Esophagus (tissue), 2 donors: ENCODE data around the gene ITPRIP. TPM values are rescaled to one million over a fixed set of nuclear protein-coding genes. Genes with fewer than 3 reads are reported as not detected.

Experiments
- H3K27ac ChIP-seq, 2 donors: one replicate each; pipeline ENCODE4 v1.5.1; 2013; ENCODE audit warnings: low read depth in 2 of 2, mild to moderate bottlenecking in 2 of 2, inconsistent platforms in 1 of 2, low read length in 1 of 2, moderate library complexity in 1 of 2
- H3K27me3 ChIP-seq, 2 donors: one replicate each; pipeline ENCODE4 v1.6.1; 2013; ENCODE audit warnings: low read length in 2 of 2, control low read depth in 1 of 2, mild to moderate bottlenecking in 1 of 2; ENCODE audit not compliant: insufficient read depth in 2 of 2, control insufficient read depth in 1 of 2
- H3K36me3 ChIP-seq, 2 donors: one replicate each; pipeline ENCODE4 v1.6.1; 2013; ENCODE audit warnings: low read length in 1 of 2; ENCODE audit not compliant: control insufficient read depth in 2 of 2, insufficient read depth in 2 of 2
- H3K4me1 ChIP-seq, 2 donors: one replicate each; pipeline ENCODE4 v1.6.1; 2013; ENCODE audit warnings: low read length in 1 of 2; ENCODE audit not compliant: control insufficient read depth in 2 of 2, insufficient read depth in 2 of 2
- H3K4me3 ChIP-seq, 2 donors: one replicate each; pipeline ENCODE4 v1.5.1; 2013; ENCODE audit warnings: low read length in 2 of 2, mild to moderate bottlenecking in 2 of 2, low read depth in 1 of 2, moderate library complexity in 1 of 2
- H3K9me3 ChIP-seq, 2 donors: one replicate each; pipeline ENCODE4 v1.6.1; 2013; ENCODE audit warnings: mild to moderate bottlenecking in 2 of 2, low read depth in 1 of 2, low read length in 1 of 2, moderate library complexity in 1 of 2; ENCODE audit not compliant: control insufficient read depth in 2 of 2, insufficient read depth in 1 of 2
- WGBS, 2 donors: extraction: QIAGEN DNeasy Blood & Tissue Kit; methylation state at CpG; one replicate each; pipeline ENCODE4 v1.1.7; 2013; 5-methylcytosine and 5-hydroxymethylcytosine counted together
- polyA plus RNA-seq, 2 donors: library from polyadenylated mRNA; stranded (reverse); fragments of 200-250 nt; gene quantifications; one replicate each; pipeline ENCODE4 v1.2.3, GENCODE V29; 2013
- donor health status: healthy with polysubstance abuse.
- donor health status: Bipolar disorder and iron deficiency.

The ITPRIP gene
- polyA plus RNA-seq, 2 donors = 34.0 to 34.5 TPM

DNA sequence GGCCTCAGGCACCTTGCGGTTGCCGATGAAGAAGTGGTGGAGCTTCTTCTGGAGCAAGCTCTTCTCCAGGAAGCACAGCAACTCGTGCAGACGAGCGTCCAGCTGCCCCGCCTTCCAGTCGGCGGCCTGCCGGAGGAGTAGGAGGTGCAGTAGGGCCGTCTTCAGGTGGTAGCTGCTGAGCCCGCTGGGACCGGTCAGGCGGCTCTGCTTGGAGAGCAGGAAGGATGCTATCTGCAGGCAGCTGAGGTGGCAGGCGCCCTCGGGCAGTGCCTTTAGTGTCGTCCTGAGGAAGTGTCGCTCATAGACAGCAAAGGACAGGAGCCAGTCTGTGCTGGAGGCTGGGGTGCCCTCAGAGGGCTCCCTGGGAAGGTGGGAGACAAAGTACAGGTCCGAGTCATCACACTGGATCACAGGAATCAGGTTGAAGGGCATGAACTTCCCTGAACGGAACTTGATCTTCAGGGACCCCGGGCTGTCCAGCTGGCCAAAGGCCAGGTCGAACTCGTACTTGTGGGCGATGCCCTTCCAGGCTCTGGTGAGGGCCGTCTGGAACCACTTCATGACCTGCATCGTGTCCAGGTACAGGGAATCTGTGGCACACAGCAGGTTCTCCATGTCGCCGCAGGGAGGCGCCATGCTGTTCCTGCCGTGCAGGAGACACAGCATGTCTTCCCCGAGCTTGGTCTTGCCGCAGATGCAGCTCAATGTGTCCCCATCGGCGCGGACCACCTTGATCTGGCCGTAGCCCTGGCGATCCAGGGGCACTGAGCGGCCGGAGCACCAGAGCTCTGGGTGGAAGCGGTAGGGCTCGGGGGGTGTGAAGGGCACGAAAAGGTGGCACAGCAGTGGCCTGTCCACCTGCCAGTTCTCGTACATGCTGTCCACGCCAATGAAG lies 23.4 kb downstream of the ITPRIP start:
- peaks cover 13 to 50% of the 10 kb centered on the region in 2 donors for H3K36me3 ChIP-seq
- H3K27me3 ChIP-seq = no peaks in the 10 kb centered on the region
- no peak overlapping the region for H3K27ac ChIP-seq
- WGBS, 2 donors = 90 to 91% methylated on average over 43 of the region's 43 CpGs
- H3K4me3 ChIP-seq = no peak overlapping the region
- peaks cover 18 to 28% of the 10 kb centered on the region in 2 donors for H3K4me1 ChIP-seq
- H3K9me3 ChIP-seq = no peaks in the 10 kb centered on the region

- H3K9me3 ChIP-seq = no peaks in the 10 kb centered on the region
- H3K27me3 ChIP-seq = no peaks in the 10 kb centered on the region
- H3K36me3 ChIP-seq = peaks cover 13 to 48% of the 10 kb centered on the region in 2 donors
- peaks cover 5 to 6% of the 10 kb centered on the region in 2 donors for H3K4me1 ChIP-seq
- WGBS, 2 donors = 80 to 82% methylated on average over 5 of the region's 5 CpGs
- no peak overlapping the region for H3K27ac ChIP-seq
- no peak overlapping the region for H3K4me3 ChIP-seq
Measured at GRCh38 chr10:104311184-104311720, 27.0 kb downstream of the ITPRIP start.

DNA sequence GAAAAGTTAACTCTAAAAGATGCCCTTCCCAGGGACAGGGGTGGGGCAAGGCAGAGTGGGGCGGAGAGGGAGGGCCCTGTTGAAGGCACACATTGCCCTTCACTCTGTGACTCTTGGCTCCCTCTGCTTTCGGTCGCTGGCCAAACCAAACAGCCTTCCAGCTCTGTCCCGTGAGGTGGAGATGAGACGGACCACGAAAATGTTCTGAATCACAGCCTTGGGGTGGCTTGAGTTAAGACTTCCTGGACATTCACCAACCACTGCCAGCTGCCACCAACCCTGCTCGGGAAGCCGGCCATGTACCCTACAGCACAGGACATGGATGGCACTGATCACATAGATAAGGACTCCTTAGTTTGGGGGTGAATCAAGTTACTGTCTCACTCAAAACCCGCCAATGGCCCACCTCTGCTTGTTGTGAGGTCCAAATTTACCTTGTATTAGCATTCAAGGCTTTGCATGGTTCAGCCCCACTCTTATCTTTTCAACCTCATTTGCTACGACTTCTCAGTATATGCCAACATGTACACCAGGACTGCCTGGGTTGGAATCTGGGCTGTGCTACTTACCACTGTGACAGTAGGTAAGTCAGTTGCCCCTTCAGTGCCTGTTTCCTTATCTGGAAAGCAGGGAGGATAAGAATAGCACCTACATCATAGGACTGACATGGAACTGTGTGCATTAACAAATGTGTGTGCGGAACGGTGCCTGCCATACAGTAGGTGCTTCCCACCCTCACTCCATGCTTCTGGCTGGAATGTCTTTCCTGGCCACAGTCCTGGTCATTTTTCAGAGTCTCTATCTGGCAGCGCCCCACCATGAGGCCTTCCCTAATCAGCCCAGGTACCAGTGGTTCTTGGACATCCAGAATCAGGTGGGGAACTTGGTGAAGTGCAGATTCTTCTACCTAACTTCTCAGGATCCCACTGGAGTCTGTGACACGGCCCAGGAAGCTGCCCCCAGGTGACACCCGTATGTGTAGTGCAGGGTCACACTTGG lies 28.0 kb downstream of the ITPRIP start:
- H3K36me3 ChIP-seq = peaks cover 13 to 38% of the 10 kb centered on the region in 2 donors
- 72% methylated on average over 15 of the region's 15 CpGs for WGBS, 2 donors
- no peak overlapping the region for H3K4me3 ChIP-seq
- H3K9me3 ChIP-seq = no peaks in the 10 kb centered on the region
- H3K27ac ChIP-seq = no peak overlapping the region
- H3K27me3 ChIP-seq = no peaks in the 10 kb centered on the region
- peaks cover 6% of the 10 kb centered on the region in 2 donors for H3K4me1 ChIP-seq

DNA sequence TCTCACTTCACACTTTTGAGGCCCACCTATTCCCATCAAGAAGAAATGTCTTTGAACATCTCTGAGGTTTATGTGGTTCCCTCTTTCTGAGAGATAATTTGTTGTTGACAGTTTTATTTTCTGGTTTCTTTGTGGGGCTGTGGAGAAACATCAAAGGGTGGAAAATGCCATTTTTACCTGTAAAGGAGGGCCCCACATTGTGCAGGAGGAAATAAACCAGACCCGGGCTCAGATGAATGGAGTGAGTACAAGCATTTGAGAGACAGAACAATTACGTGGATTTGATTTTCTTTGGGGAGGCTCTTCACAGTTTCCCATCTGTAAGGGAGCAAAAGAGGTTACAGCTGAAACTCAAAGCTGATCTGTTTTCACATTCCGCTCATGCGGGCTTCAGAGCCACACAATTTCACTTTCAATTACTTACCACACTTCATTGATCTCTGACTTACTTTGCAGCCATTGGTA lies 29.8 kb downstream of the ITPRIP start:
- WGBS, 2 donors = 65 to 74% methylated on average over 4 of the region's 4 CpGs
- H3K27ac ChIP-seq = no peak overlapping the region

DNA sequence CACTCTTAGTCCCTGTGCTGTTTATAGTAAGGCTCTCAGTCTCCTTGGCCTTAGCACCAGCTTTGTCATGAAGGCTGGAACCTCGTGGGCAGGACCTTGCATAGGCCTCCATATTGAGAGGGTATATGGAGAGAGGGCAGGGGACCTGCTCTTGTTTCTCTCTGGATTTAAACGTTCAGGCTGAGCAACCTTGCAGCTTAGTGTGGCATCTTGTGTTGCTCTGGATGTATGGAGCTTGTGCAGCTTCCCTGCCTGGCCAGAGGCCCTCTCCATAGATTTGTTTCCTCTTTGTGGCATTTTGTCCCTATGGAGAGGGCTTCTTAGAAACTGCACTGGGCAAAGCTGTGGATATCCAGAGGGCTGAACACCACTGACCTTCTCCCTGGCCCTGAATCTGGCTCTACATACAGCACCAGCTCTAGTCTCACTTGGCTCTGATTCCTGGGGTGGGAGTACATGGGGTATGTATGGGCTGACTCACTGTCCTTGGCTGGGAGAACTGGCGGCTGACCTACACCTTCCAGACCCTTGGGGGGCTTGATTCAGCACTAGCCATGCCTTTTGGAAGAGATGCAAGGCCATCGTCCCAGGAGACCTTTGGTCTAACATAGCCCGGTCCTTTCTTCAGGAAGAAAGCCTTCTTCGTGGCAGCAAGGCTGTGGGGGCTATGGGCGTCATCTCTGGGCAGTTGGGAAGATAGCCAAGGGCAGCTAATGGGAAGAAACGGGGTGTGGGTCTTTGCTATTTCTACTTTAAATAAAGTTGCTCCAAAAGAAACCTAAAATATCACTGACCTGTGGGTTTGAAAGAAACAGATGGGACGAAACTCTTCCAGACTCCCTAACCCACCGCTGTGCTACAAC lies 30.5 kb downstream of the ITPRIP start:
- 70 to 76% methylated on average over 10 of the region's 10 CpGs for WGBS, 2 donors
- H3K4me3 ChIP-seq = no peak overlapping the region
- peaks cover 0 to 6% of the 10 kb centered on the region in 2 donors for H3K4me1 ChIP-seq
- no peak overlapping the region for H3K27ac ChIP-seq
- H3K27me3 ChIP-seq = no peaks in the 10 kb centered on the region
- peaks cover 0 to 15% of the 10 kb centered on the region in 2 donors for H3K36me3 ChIP-seq
- H3K9me3 ChIP-seq = no peaks in the 10 kb centered on the region

More for the DNA sequence above, 29.8 kb downstream of the ITPRIP start:
- Histone ChIP-seq H3K4me1 (peaks cover 0 to 6% of the 10 kb centered on the region in 2 donors), H3K4me3 (no peak overlapping the region), H3K36me3 (peaks cover 0 to 21% of the 10 kb centered on the region in 2 donors), H3K9me3 (no peaks in the 10 kb centered on the region), H3K27me3 (no peaks in the 10 kb centered on the region)

- H3K27ac ChIP-seq = no peak overlapping the region
- WGBS, 2 donors = 70 to 75% methylated on average over 3 of the region's 3 CpGs
- H3K27me3 ChIP-seq = no peaks in the 10 kb centered on the region
- H3K36me3 ChIP-seq = peaks cover 0 to 7% of the 10 kb centered on the region in 2 donors
- H3K4me1 ChIP-seq = peaks cover 0 to 6% of the 10 kb centered on the region in 2 donors
- no peaks in the 10 kb centered on the region for H3K9me3 ChIP-seq
- no peak overlapping the region for H3K4me3 ChIP-seq
Measured at GRCh38 chr10:104306897-104307296, 31.4 kb downstream of the ITPRIP start.

DNA sequence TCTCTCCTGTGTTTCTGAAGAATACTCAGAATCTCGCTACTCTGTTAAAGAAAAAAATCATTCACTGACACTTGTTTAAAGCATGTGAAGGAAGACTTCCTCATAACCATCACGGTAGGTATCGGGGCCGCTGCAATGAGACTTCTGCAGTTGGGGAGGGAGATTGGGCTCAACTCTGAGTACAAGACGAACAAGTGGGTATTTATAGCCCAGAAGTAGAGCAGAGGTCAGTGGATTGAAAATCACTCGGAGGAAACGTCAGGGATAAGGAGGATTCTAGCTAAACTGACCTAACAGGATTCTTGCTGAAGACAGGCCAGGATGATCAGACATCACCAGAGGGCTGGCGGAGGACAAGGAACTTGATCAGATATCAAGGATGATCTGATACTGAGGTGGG lies 33.3 kb downstream of the ITPRIP start:
- Histone ChIP-seq H3K4me1 (peaks cover 0 to 10% of the 10 kb centered on the region in 2 donors), H3K4me3 (no peak overlapping the region), H3K27me3 (no peaks in the 10 kb centered on the region), H3K27ac (peak overlapping the region; percentile 13 to 75), H3K9me3 (no peaks in the 10 kb centered on the region), H3K36me3 (no peaks in the 10 kb centered on the region)
- WGBS, 2 donors = 61 to 63% methylated on average over 8 of the region's 8 CpGs

- Histone ChIP-seq H3K4me3 (no peak overlapping the region), H3K4me1 (peaks cover 0 to 10% of the 10 kb centered on the region in 2 donors), H3K36me3 (no peaks in the 10 kb centered on the region), H3K27me3 (no peaks in the 10 kb centered on the region), H3K9me3 (no peaks in the 10 kb centered on the region), H3K27ac (no peak overlapping the region)
- 85 to 94% methylated on average over 4 of the region's 4 CpGs for WGBS, 2 donors
Measured at GRCh38 chr10:104304356-104304745, 33.9 kb downstream of the ITPRIP start.
